ENCODE results near the gene UNC5A.

UNC5A gene

DNA sequence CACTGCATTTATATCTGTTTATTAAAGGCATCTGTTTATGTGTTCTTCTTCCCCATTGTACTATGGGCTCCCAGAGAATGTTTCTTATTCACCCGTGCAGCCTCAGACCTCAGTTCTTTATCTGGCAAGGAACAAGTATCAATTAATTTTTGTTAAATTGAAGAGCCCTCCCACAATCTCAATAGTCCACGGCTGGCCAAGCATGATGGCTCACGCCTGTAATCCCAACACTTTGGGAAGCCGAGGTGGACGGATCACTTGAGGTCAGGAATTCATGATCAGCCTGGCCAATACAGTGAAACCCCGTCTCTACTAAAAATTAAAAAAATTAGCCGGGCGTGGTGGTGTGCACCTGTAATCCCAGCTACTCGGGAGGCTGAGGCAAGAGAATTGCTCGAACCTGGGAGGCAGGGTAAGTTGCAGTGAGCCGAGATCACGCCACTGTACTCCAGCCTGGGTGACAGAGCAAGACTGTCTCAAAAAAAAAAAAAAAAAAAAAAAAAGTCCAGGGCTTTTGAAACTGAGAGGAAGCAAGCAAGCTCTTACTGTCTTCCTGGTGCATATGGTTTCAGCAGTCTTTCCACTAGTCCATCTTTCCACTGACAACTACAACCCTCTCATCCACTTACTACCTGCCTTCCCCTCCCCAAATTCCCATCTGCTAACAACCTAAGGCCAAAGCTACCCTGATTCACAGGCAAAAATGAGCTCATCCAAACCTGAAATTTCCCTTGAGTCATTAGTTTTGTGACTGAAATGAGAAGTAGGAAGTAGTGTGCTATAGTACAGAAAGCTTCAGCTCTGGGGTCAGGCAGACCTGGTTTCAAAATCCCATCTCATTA is 91.1 kb downstream of the UNC5A start:
- DNase-seq: no peak

GRCh38 chr5:176902102-176902814 is 91.9 kb downstream of the UNC5A start:
- DNase-seq: no peak

- DNase-seq: no peak
These were observed 92.7 kb downstream of the UNC5A start for GRCh38 chr5:176902911-176903664.

DNA sequence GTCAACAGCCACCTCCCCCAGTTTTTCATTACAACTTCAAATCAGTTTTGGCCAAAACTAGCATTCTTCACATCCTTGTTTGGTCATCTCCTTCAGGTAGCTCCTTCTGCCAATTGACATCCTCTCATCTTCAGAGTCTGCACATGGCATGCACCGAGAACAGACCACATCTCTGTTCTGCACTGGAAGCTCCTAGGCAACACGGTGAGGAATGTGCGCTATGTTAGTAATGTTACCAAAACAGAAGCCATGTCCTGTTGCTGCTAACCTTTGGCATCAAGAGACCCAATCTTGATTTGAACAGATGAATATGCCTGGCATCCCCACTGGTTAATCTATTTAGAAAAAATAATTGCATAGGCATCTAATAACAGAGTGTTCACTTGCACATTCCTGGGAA is 93.9 kb downstream of the UNC5A start:
- DNase-seq: no peak

DNA sequence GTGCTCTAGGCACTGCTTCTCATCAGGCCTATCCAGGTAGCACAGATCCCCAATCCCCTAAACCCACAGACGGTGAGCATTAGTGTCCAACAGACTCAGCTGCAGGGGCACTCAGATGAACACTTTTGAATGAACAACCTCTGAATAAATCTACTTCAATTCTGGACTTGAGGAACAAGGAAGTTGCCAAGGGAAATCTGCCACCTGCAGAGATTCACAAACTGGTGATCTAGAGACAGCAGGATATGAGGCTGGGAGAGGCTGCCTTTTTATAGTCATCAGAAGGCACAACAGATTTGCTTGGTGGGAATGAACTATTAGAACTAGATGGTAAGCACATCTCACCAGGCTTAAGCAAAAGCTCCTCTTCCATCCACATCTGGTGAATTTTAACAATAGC is 95.8 kb downstream of the UNC5A start:
- no peak for DNase-seq

- DNase-seq: no peak
These were observed 96.4 kb downstream of the UNC5A start for GRCh38 chr5:176906796-176907195.

DNA sequence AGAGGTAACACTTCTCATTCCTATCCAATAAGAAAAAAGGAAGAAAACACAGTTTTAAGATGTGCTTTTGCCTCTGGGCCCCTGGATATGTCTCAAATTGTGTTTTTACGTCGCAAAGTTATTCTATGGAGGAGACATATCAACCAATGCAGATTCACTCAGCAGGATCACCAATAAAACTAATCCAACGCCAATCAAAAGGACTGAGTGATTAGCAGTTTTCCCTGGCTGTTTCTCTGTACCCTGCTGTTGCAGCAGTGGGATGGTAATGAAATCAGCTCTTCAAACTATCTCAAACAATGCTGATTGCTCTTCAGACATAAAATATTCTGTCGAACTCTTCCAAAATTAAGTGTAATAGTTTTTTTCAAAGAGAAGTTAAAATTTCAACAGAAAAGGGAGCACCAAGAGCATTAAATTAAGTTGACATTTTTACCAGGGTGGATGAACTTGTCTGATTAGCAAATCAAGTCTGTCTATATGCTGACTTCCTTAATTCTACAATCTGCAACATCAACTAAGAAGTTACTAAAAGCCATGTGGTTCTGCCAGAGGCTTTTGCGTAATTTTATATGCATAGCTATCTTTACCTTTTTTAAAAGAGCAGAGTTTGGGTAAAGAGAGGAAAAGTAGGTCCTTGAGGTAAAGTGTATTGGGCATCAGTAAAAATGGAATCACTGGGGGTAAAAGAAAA is 98.5 kb downstream of the UNC5A start:
- no peak for DNase-seq

DNA sequence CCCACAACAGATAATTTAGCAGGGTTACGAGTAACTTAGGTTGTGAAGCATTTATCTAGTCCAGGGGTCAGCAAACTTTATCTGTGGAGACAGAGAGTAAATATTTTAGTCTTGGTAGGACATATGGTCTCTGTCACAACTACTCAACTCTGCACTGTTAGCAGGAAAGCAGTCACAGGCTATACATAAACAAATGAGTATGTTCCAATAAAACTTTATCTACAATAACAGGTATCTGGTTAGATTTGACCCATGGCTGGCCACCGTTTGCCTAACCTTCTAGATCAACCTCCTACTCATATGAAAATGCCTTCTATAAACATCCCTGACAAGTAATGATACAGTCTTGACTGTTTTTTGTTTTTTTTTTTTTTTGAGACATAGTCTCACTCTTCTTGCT is 101.8 kb downstream of the UNC5A start:
- no peak for DNase-seq

- no peak for DNase-seq
These were observed 105.5 kb downstream of the UNC5A start for GRCh38 chr5:176915906-176916305.

DNA sequence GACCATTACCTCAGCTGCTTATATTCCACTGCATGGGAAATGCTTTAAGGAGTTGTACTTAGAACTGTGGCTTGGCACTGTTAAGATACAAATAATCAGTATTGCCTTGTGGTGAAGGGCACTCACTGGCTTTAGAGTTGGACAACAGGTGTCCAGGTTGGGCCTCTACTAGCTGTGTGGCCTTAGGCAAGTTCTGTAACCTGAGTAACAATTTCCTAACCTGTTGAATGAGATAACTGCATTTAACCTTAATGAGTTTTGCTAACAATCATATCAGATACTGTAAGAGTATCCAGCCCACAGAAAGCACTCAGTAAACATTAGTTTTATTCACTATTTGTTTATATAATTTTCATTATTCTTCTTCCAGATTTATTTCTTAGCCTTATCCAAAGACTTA is 106.0 kb downstream of the UNC5A start:
- no peak for DNase-seq

GRCh38 chr5:176918613-176919012 is 108.3 kb downstream of the UNC5A start:
- no peak for DNase-seq

- DNase-seq: no peak
These were observed 111.4 kb downstream of the UNC5A start for GRCh38 chr5:176921714-176922113.

DNA sequence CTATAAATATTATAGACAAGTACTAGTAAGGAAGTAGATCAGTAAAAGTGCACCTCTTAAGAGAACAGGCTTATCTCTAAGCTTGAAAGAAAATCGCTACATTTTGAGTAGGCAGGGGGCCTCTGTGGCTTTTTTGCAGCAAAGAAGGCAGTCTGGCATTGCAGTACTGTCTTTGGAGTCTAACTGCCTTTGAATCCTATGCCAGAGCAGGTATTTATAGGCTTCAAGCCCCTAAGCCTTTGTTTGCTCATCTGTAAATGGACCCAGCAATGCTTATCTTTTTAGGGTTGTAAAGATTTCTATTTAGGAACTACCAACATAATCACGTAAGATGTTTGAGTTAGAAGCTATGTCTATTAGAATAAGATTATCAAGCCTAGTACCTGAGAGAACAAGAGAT is 112.5 kb downstream of the UNC5A start:
- DNase-seq: no peak

DNA sequence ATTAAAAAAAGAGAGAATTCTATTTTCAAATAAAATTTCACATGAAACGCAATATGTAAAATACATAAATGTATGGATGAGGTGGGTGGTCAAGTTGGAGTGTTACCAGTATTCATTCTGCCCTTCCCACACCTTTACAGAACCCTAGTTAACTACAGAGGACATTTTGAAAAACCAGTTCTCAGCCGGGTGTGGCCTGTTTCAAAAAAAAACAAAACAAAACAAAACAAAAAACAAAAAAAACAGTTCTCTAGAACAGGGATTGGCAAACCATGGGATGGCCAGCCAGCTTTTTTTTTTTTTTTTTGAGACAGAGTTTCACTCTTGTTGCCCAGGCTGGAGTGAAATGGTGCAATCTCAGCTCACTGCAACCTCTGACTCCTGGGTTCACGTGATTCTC is 117.2 kb downstream of the UNC5A start:
- no peak for DNase-seq

- no peak for DNase-seq
These were observed 119.3 kb downstream of the UNC5A start for GRCh38 chr5:176929654-176930053.

All from SIG-M5 (cell line).